ENCODE data around the gene AUNIP. TPM values are rescaled to one million over a fixed set of nuclear protein-coding genes. Genes with fewer than 3 reads are reported as not detected.

AUNIP gene
- total RNA-seq, 1 experiment from 2014 or later: 7.7 TPM

DNA sequence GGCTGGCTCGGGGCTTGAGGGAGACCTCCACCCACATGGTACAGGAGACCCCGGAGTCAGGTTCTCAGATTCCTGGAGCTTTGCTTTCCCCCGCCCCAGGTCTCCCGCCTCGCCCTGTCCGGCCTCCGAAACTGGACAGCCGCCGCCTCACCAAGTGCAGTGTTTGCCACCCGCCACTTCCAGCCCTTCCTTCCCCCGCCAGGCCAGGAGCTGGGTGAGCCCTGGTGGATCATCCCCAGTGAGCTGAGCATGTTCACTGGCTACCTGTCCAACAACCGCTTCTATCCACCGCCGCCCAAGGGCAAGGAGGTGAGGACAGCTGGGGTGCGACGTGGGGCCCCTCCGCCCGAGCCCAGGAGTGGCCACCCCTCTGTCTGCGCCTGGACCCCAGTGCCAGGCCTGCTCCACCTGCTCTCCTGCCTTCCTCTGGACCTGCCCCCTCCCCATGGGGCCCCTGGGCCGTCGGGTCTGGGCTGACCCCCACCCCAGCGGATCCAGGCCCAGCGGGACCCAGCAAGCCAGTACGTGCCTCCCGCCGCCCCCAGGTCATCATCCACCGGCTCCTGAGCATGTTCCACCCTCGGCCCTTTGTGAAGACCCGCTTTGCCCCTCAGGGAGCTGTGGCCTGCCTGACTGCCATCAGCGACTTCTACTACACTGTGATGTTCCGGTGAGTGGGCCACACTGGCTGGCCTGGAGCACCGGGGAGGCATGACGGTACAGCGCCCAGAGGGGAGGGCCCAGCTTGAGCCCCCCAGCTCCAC, 50.6 kb downstream of the AUNIP start:
- no TSS peak for BruUV-seq (replicated peaks)
- H3K27ac Mint-ChIP-seq (ENCODE audit: unreplicated experiment): no peak overlapping the region
- CTCF ChIA-PET: interaction anchor here (0.6 kb wide), 1 partner anchor 1216 kb away, joined by 4 read pairs; no protein-coding TSS in a partner anchor
- TF ChIP-seq, protein P1, sequence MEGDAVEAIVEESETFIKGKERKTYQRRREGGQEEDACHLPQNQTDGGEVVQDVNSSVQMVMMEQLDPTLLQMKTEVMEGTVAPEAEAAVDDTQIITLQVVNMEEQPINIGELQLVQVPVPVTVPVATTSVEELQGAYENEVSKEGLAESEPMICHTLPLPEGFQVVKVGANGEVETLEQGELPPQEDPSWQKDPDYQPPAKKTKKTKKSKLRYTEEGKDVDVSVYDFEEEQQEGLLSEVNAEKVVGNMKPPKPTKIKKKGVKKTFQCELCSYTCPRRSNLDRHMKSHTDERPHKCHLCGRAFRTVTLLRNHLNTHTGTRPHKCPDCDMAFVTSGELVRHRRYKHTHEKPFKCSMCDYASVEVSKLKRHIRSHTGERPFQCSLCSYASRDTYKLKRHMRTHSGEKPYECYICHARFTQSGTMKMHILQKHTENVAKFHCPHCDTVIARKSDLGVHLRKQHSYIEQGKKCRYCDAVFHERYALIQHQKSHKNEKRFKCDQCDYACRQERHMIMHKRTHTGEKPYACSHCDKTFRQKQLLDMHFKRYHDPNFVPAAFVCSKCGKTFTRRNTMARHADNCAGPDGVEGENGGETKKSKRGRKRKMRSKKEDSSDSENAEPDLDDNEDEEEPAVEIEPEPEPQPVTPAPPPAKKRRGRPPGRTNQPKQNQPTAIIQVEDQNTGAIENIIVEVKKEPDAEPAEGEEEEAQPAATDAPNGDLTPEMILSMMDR (IDR thresholded peaks at IDR 0.05; ENCODE audit: unreplicated experiment): no peak
- H3K27me3 Mint-ChIP-seq (ENCODE audit: unreplicated experiment): no peaks in the 10 kb centered on the region
- H3K4me1 Mint-ChIP-seq (ENCODE audit: low read depth, unreplicated experiment): no peaks in the 10 kb centered on the region
- H3K4me3 Mint-ChIP-seq (ENCODE audit: low read depth, unreplicated experiment): no peak overlapping the region
- peaks cover 5% of the 10 kb centered on the region for H3K36me3 Mint-ChIP-seq (ENCODE audit: insufficient read depth, unreplicated experiment)
- H3K9me3 Mint-ChIP-seq (ENCODE audit: low read depth, unreplicated experiment): no peaks in the 10 kb centered on the region
- intact Hi-C loops (cut with micrococcal nuclease; ENCODE audit: unreplicated experiment): no loop called here
- no peak for DNase-seq

DNA sequence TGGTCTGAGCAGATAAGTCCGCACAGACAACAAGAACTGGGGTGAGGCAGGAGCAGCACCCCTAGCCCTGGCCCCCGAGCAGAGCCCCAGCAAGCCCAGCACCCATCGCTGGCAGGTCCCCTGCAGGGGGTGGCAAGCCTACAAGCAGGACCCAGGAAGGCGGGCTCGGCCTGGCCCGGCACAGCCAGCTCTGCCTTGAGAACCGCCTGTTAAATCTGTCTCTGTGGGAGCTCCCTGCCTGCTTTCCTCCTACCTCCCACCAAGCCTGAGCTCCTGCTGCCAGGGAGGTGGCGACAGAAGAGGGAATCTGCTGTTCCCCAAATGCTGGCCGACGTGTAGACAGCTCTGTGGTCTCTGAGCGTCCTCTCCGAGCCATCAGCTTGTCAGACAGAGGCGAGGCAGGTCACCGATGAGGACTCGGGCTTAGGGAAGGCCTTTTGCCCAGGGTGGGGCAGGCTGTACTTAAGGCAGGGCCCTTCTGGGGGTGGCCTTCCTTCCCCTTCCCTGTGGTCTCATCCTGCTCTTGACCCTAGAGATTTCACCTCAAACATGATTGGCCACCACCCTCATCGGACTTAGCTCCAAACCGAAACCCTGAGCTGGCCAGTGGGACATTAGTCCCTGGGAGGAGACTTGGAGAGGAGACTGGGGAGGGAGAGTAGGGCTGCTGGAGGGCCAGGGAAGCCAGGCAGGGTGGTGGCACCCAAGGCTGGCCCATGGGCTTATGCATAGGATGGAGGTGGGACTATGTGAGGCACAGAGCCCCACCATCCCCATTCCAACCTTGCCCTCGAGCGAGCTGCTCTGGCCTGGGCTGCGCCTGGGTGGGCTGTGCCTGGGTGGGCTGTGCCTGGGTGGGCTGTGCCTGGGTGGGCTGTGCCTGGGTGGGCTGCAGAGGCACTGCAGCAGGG, 51.5 kb downstream of the AUNIP start:
- CTCF ChIA-PET: interaction anchor here (0.6 kb wide), 1 partner anchor 1215 kb away, joined by 4 read pairs; no protein-coding TSS in a partner anchor
- no peaks in the 10 kb centered on the region for H3K27me3 Mint-ChIP-seq (ENCODE audit: unreplicated experiment)
- TF ChIP-seq, protein P1 (IDR thresholded peaks at IDR 0.05; ENCODE audit: unreplicated experiment): no peak
- H3K27ac Mint-ChIP-seq (ENCODE audit: unreplicated experiment): no peak overlapping the region
- DNase-seq: no peak
- H3K4me1 Mint-ChIP-seq (ENCODE audit: low read depth, unreplicated experiment): no peaks in the 10 kb centered on the region
- intact Hi-C loops (cut with micrococcal nuclease; ENCODE audit: unreplicated experiment): no loop called here
- no peaks in the 10 kb centered on the region for H3K9me3 Mint-ChIP-seq (ENCODE audit: low read depth, unreplicated experiment)
- peaks cover 4% of the 10 kb centered on the region for H3K36me3 Mint-ChIP-seq (ENCODE audit: insufficient read depth, unreplicated experiment)
- no peak overlapping the region for H3K4me3 Mint-ChIP-seq (ENCODE audit: low read depth, unreplicated experiment)
- no TSS peak for BruUV-seq (replicated peaks)

- H3K27me3 Mint-ChIP-seq (ENCODE audit: unreplicated experiment): no peaks in the 10 kb centered on the region
- no peak overlapping the region for H3K27ac Mint-ChIP-seq (ENCODE audit: unreplicated experiment)
- TF ChIP-seq, protein P1 (IDR thresholded peaks at IDR 0.05; ENCODE audit: unreplicated experiment): no peak
- DNase-seq: no peak
- intact Hi-C loops (cut with micrococcal nuclease; ENCODE audit: unreplicated experiment): no loop called here
- CTCF ChIA-PET: no interaction called here
- BruUV-seq (replicated peaks): no TSS peak
- no peaks in the 10 kb centered on the region for H3K9me3 Mint-ChIP-seq (ENCODE audit: low read depth, unreplicated experiment)
- H3K4me3 Mint-ChIP-seq (ENCODE audit: low read depth, unreplicated experiment): no peak overlapping the region
- peaks cover 4% of the 10 kb centered on the region for H3K36me3 Mint-ChIP-seq (ENCODE audit: insufficient read depth, unreplicated experiment)
- H3K4me1 Mint-ChIP-seq (ENCODE audit: low read depth, unreplicated experiment): no peaks in the 10 kb centered on the region
These were observed 52.8 kb downstream of the AUNIP start for GRCh38 chr1:25806418-25806817.

- TF ChIP-seq, protein P1 (IDR thresholded peaks at IDR 0.05; ENCODE audit: unreplicated experiment): no peak
- no peak for DNase-seq
- H3K9me3 Mint-ChIP-seq (ENCODE audit: low read depth, unreplicated experiment): no peaks in the 10 kb centered on the region
- intact Hi-C loops (cut with micrococcal nuclease; ENCODE audit: unreplicated experiment): no loop called here
- H3K4me3 Mint-ChIP-seq (ENCODE audit: low read depth, unreplicated experiment): no peak overlapping the region
- peaks cover 4% of the 10 kb centered on the region for H3K36me3 Mint-ChIP-seq (ENCODE audit: insufficient read depth, unreplicated experiment)
- no peak overlapping the region for H3K27ac Mint-ChIP-seq (ENCODE audit: unreplicated experiment)
- BruUV-seq (replicated peaks): no TSS peak
- no peaks in the 10 kb centered on the region for H3K4me1 Mint-ChIP-seq (ENCODE audit: low read depth, unreplicated experiment)
- H3K27me3 Mint-ChIP-seq (ENCODE audit: unreplicated experiment): no peaks in the 10 kb centered on the region
- CTCF ChIA-PET: no interaction called here
These were observed 53.4 kb downstream of the AUNIP start for GRCh38 chr1:25805863-25806225.
